ENCODE measurements around the gene ZBTB9.

ZBTB9 gene

GRCh38 chr6:33453393-33454008 lies 875 bp upstream of the ZBTB9 start:
- TF ChIP-seq CTCF (IDR thresholded peaks at IDR 0.05; ENCODE audit: low read depth, low read length, missing control alignments), result no peak
- peak overlapping the region; percentile 86 for H3K4me3 ChIP-seq (ENCODE audit: low read depth, low read length)
- no peak for DNase-seq (ENCODE audit: low read depth)

GRCh38 chr6:33455051-33455450 lies 675 bp downstream of the ZBTB9 start:
- DNase-seq (ENCODE audit: low read depth), result no peak
- TF ChIP-seq CTCF (IDR thresholded peaks at IDR 0.05; ENCODE audit: low read depth, low read length, missing control alignments), result no peak
- peak overlapping the region; percentile 86 for H3K4me3 ChIP-seq (ENCODE audit: low read depth, low read length)

- TF ChIP-seq CTCF (IDR thresholded peaks at IDR 0.05; ENCODE audit: low read depth, low read length, missing control alignments), result no peak
- no peak for DNase-seq (ENCODE audit: low read depth)
- no peak overlapping the region for H3K4me3 ChIP-seq (ENCODE audit: low read depth, low read length)
These were observed 1.8 kb downstream of the ZBTB9 start for GRCh38 chr6:33456156-33456555.

GRCh38 chr6:33458676-33459075 lies 4.3 kb downstream of the ZBTB9 start:
- TF ChIP-seq CTCF (IDR thresholded peaks at IDR 0.05; ENCODE audit: low read depth, low read length, missing control alignments), result no peak
- DNase-seq (ENCODE audit: low read depth), result no peak

GRCh38 chr6:33459226-33459625 lies 4.8 kb downstream of the ZBTB9 start:
- no peak for TF ChIP-seq CTCF (IDR thresholded peaks at IDR 0.05; ENCODE audit: low read depth, low read length, missing control alignments)
- no peak for DNase-seq (ENCODE audit: low read depth)
- no peak overlapping the region for H3K4me3 ChIP-seq (ENCODE audit: low read depth, low read length)

More at GRCh38 chr6:33458676-33459075, 4.3 kb downstream of the ZBTB9 start:
- no peak overlapping the region for H3K4me3 ChIP-seq (ENCODE audit: low read depth, low read length)

GRCh38 chr6:33466075-33466735 lies 11.8 kb downstream of the ZBTB9 start:
- H3K4me3 ChIP-seq (ENCODE audit: low read depth, low read length), result no peak overlapping the region
- TF ChIP-seq CTCF (IDR thresholded peaks at IDR 0.05; ENCODE audit: low read depth, low read length, missing control alignments), result no peak
- DNase-seq (ENCODE audit: low read depth), result no peak

GRCh38 chr6:33467091-33467490 lies 12.7 kb downstream of the ZBTB9 start:
- no peak for DNase-seq (ENCODE audit: low read depth)
- no peak for TF ChIP-seq CTCF (IDR thresholded peaks at IDR 0.05; ENCODE audit: low read depth, low read length, missing control alignments)
- H3K4me3 ChIP-seq (ENCODE audit: low read depth, low read length), result no peak overlapping the region

All from GM12864 (cell line).